DND-41 (cell line): Measurements from ENCODE around the gene RTN4RL1.

Experiments used
- ATAC-seq: fragments of 200-7000 bp; cut with Tn5 transposase; 3 replicates; pipeline ENCODE4 v1.9.1; 2021; ENCODE audit warnings: low read depth; ENCODE audit not compliant: insufficient read depth
- DNase-seq: peaks from one replicate; pipeline ENCODE4 v3.0.0-alpha.2; 2020
- H2AFZ ChIP-seq: 2 replicates; pipeline ENCODE4 v1.6.0; 2012; ENCODE audit warnings: low read depth, low read length
- H3K27ac ChIP-seq: 2 replicates; pipeline ENCODE4 v1.5.1; 2012; ENCODE audit warnings: low read length, inconsistent platforms
- H3K27me3 ChIP-seq: fragments of 200-600 bp; sonication (generic); 2 replicates; pipeline ENCODE4 v1.6.0; 2012; ENCODE audit warnings: low read length, mild to moderate bottlenecking, inconsistent platforms; ENCODE audit not compliant: insufficient read depth, poor library complexity
- H3K36me3 ChIP-seq: 2 replicates; pipeline ENCODE4 v1.5.1; 2012; ENCODE audit warnings: low read length, inconsistent platforms; ENCODE audit not compliant: insufficient read depth
- H3K4me1 ChIP-seq: 2 replicates; pipeline ENCODE4 v1.5.1; 2012; ENCODE audit warnings: mild to moderate bottlenecking, low read length; ENCODE audit not compliant: insufficient read depth
- H3K4me2 ChIP-seq: 2 replicates; pipeline ENCODE4 v1.6.0; 2012; ENCODE audit warnings: mild to moderate bottlenecking, moderate library complexity, low read length, inconsistent platforms; ENCODE audit not compliant: insufficient read depth
- H3K4me3 ChIP-seq, 2 experiments: fragments of 200-600 bp in 1 of 2; shearing (Covaris generic) in 1 of 2; 2 replicates each; pipeline ENCODE4 v1.5.1; 2012 to 2016; ENCODE audit warnings: inconsistent platforms in 2 of 2, low read length in 2 of 2, mild to moderate bottlenecking in 2 of 2, low read depth in 1 of 2, moderate library complexity in 1 of 2
- H3K79me2 ChIP-seq: 2 replicates; pipeline ENCODE4 v1.6.0; 2012; ENCODE audit warnings: low read length, inconsistent platforms; ENCODE audit not compliant: insufficient read depth
- H3K9ac ChIP-seq: 2 replicates; pipeline ENCODE4 v1.6.0; 2012; ENCODE audit warnings: low read depth, mild to moderate bottlenecking, inconsistent platforms, low read length, moderate library complexity
- H3K9me3 ChIP-seq: 2 replicates; pipeline ENCODE4 v1.5.1; 2012; ENCODE audit warnings: low read length, moderate library complexity, mild to moderate bottlenecking, inconsistent platforms; ENCODE audit not compliant: insufficient read depth, severe bottlenecking
- H4K20me1 ChIP-seq: 2 replicates; pipeline ENCODE4 v1.6.0; 2012; ENCODE audit warnings: low read length; ENCODE audit not compliant: insufficient read depth
- EZH2 ChIP-seq: IDR thresholded peaks from 3 replicates; pipeline ENCODE4 v1.6.1; 2012; ENCODE audit warnings: borderline replicate concordance, low read depth, mild to moderate bottlenecking, moderate library complexity, low read length, inconsistent platforms; ENCODE audit not compliant: severe bottlenecking
- TF ChIP-seq, protein P1 (sequence below): IDR thresholded peaks from 2 replicates; pipeline ENCODE4 v1.5.1; 2012; ENCODE audit warnings: borderline replicate concordance, low read length, moderate library complexity, mild to moderate bottlenecking; ENCODE audit not compliant: poor library complexity, severe bottlenecking; ENCODE audit errors: extremely low read depth

Gene RTN4RL1

DNA sequence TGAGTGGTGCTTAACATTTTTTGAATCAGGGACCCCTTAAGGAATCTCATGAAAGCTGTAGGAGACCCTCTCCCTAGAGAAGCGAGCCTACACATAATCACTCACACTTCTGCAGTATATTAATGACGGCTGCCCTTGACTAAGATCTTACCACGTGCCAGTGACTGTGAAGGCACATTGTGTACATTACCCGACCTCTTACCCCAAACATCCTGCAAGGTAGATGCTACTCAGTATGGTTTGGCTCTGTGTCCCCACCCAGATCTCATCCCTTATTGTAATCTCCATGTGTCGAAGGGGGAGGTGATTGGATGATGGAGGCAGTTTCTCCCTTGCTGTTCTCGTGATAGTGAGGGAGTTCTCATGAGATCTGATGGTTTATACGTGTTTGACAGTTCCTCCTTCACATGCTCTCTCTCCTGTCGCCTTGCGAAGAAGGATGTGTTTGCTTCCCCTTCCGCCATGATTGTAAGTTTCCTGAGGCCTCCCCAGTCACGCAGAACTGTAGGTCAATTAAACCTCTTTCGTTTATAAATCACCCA lies 54.2 kb downstream of the RTN4RL1 start:
- Histone ChIP-seq H2AFZ (no peak overlapping the region), H3K9me3 (no peaks in the 10 kb centered on the region), H3K36me3 (no peaks in the 10 kb centered on the region), H3K9ac (no peak overlapping the region), H3K4me1 (no peaks in the 10 kb centered on the region), H3K4me2 (no peak overlapping the region), H3K79me2 (no peaks in the 10 kb centered on the region), H4K20me1 (peaks cover 4% of the 10 kb centered on the region; the same call in 1 of the 2 replicates), H3K4me3 (no peak overlapping the region), H3K27me3 (no peaks in the 10 kb centered on the region), H3K27ac (no peak overlapping the region)
- no peak for TF ChIP-seq EZH2
- TF ChIP-seq, protein P1, sequence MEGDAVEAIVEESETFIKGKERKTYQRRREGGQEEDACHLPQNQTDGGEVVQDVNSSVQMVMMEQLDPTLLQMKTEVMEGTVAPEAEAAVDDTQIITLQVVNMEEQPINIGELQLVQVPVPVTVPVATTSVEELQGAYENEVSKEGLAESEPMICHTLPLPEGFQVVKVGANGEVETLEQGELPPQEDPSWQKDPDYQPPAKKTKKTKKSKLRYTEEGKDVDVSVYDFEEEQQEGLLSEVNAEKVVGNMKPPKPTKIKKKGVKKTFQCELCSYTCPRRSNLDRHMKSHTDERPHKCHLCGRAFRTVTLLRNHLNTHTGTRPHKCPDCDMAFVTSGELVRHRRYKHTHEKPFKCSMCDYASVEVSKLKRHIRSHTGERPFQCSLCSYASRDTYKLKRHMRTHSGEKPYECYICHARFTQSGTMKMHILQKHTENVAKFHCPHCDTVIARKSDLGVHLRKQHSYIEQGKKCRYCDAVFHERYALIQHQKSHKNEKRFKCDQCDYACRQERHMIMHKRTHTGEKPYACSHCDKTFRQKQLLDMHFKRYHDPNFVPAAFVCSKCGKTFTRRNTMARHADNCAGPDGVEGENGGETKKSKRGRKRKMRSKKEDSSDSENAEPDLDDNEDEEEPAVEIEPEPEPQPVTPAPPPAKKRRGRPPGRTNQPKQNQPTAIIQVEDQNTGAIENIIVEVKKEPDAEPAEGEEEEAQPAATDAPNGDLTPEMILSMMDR = no peak
- ATAC-seq (no peak), DNase-seq (no peak)

DNA sequence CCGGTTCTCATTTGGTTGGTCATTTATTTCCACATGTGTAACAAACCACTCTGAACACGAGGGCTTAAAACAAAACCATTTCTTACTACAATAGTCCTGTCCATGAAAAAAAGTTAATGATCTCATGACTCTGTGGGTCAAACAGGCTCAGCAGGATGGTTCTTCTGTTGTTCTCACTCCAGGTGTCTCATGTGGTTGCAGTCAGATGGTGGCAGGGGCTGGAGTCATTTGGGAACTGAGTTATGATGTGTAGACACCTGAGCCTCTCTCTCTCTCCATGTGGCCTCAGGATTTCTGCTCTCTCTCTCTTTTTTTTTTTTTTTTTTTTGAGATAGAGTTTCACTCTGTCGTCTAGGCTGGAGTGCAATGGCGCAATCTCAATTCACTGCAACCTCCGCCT lies 55.4 kb downstream of the RTN4RL1 start:
- no peak for TF ChIP-seq EZH2
- TF ChIP-seq, protein P1 = no peak
- no peak for DNase-seq

DNA sequence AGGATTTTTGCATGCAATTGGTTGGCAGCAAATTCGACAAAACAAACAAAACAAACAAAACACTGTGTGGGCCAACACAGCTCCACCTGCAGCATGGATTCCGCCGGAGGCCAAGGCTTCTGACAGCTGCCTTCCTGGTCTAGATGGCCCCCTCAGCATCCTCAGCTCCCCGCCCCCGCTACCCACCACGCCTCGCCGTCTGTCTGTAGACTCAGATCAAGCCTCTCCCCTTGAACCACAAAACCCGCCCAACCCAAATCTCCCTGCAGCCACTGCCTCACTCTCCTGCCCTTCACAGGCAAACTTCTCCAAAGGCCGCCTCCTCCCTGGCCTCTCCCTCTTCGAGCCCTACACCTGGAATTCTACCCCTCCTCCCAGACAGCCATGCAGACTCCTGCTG lies 57.9 kb downstream of the RTN4RL1 start:
- Histone ChIP-seq H3K27ac (no peak overlapping the region), H3K4me1 (no peaks in the 10 kb centered on the region), H3K4me3 (no peak overlapping the region), H4K20me1 (peaks cover 4% of the 10 kb centered on the region; the same call in 1 of the 2 replicates), H3K4me2 (no peak overlapping the region), H3K36me3 (no peaks in the 10 kb centered on the region), H3K27me3 (no peaks in the 10 kb centered on the region), H3K9ac (no peak overlapping the region), H2AFZ (no peak overlapping the region), H3K9me3 (no peaks in the 10 kb centered on the region), H3K79me2 (no peaks in the 10 kb centered on the region)
- TF ChIP-seq EZH2 = no peak
- TF ChIP-seq, protein P1 = no peak
- DNase-seq (peak; percentile 65), ATAC-seq (peak; percentile 87)

More for the DNA sequence above, 55.4 kb downstream of the RTN4RL1 start:
- no peak overlapping the region for H2AFZ ChIP-seq
- no peak overlapping the region for H3K27ac ChIP-seq
- no peak overlapping the region for H3K4me2 ChIP-seq
- H4K20me1 ChIP-seq = peaks cover 4% of the 10 kb centered on the region; the same call in 1 of the 2 replicates
- H3K79me2 ChIP-seq = no peaks in the 10 kb centered on the region
- H3K9me3 ChIP-seq = no peaks in the 10 kb centered on the region
- H3K4me3 ChIP-seq = no peak overlapping the region
- no peaks in the 10 kb centered on the region for H3K4me1 ChIP-seq
- H3K27me3 ChIP-seq = no peaks in the 10 kb centered on the region
- no peaks in the 10 kb centered on the region for H3K36me3 ChIP-seq
- no peak for ATAC-seq
- no peak overlapping the region for H3K9ac ChIP-seq
